GM23338 (cell line): ENCODE measurements around the gene TRIP10. TPM values are rescaled to one million over a fixed set of nuclear protein-coding genes. Genes with fewer than 3 reads are reported as not detected.

ENCODE experiments used
- ATAC-seq: fragments of 200-7000 bp; cut with Tn5 transposase; 3 replicates; pipeline ENCODE4 v1.9.1; 2020
- DNase-seq: peaks from one replicate; pipeline ENCODE4 v3.0.0-alpha.2; 2015; ENCODE audit warnings: low spot score
- H2AFZ ChIP-seq: fragments of 200-600 bp; sonication (generic); 2 replicates; pipeline ENCODE4 v1.8.0; 2016; ENCODE audit warnings: antibody characterized with exemption, mild to moderate bottlenecking, moderate library complexity
- H3F3A ChIP-seq: fragments of 200-600 bp; sonication (generic); replicated peaks from 2 replicates; pipeline ENCODE4 v1.8.0; 2017; ENCODE audit warnings: antibody characterized with exemption, mixed run types, low read depth
- H3K27ac ChIP-seq: fragments of 200-600 bp; sonication (generic); 2 replicates; pipeline ENCODE4 v1.6.1; 2016; ENCODE audit warnings: low read depth
- H3K27me3 ChIP-seq: fragments of 200-600 bp; sonication (generic); 2 replicates; pipeline ENCODE4 v1.8.0; 2016; ENCODE audit warnings: mild to moderate bottlenecking, mixed run types, moderate library complexity; ENCODE audit not compliant: insufficient read depth
- H3K36me3 ChIP-seq: fragments of 200-600 bp; sonication (generic); 2 replicates; pipeline ENCODE4 v1.8.0; 2016; ENCODE audit warnings: mild to moderate bottlenecking; ENCODE audit not compliant: insufficient read depth
- H3K4me1 ChIP-seq: fragments of 200-600 bp; sonication (generic); 2 replicates; pipeline ENCODE4 v1.8.0; 2016; ENCODE audit warnings: mild to moderate bottlenecking, moderate library complexity; ENCODE audit not compliant: insufficient read depth
- H3K4me2 ChIP-seq: fragments of 200-600 bp; sonication (generic); 2 replicates; pipeline ENCODE4 v1.7.1; 2017; ENCODE audit warnings: mixed run types
- H3K4me3 ChIP-seq: fragments of 200-600 bp; sonication (generic); 2 replicates; pipeline ENCODE4 v1.6.1; 2016; ENCODE audit warnings: mixed run types
- H3K79me2 ChIP-seq: fragments of 200-600 bp; sonication (generic); replicated peaks from 2 replicates; pipeline ENCODE4 v1.8.0; 2017; ENCODE audit warnings: mild to moderate bottlenecking; ENCODE audit not compliant: insufficient read depth
- H3K9me2 ChIP-seq: fragments of 200-600 bp; sonication (generic); 2 replicates; pipeline ENCODE4 v1.8.0; 2017; ENCODE audit not compliant: insufficient read depth
- H4K20me1 ChIP-seq: fragments of 200-600 bp; sonication (generic); replicated peaks from 2 replicates; pipeline ENCODE4 v1.8.0; 2017; ENCODE audit warnings: mild to moderate bottlenecking; ENCODE audit not compliant: insufficient read depth
- H3K27ac Mint-ChIP-seq: 2 replicates; pipeline ENCODE4 v1.8.0; 2020; ENCODE audit warnings: inconsistent platforms, mild to moderate bottlenecking, moderate library complexity, mixed read lengths
- H3K27me3 Mint-ChIP-seq: 3 replicates; pipeline ENCODE4 v1.8.0; 2022; ENCODE audit warnings: low read depth, mild to moderate bottlenecking, moderate library complexity, mixed read lengths, inconsistent platforms; ENCODE audit not compliant: insufficient read depth, poor library complexity
- H3K36me3 Mint-ChIP-seq: 3 replicates; pipeline ENCODE4 v1.8.0; 2021; ENCODE audit warnings: low read depth, mild to moderate bottlenecking, inconsistent platforms, moderate library complexity, mixed read lengths
- H3K4me1 Mint-ChIP-seq: 3 replicates; pipeline ENCODE4 v1.8.0; 2020; ENCODE audit warnings: mild to moderate bottlenecking, inconsistent platforms, mixed read lengths
- H3K4me3 Mint-ChIP-seq: 3 replicates; pipeline ENCODE4 v1.8.0; 2021; ENCODE audit warnings: moderate library complexity, mild to moderate bottlenecking, inconsistent platforms, mixed read lengths
- H3K9me3 Mint-ChIP-seq: 3 replicates; pipeline ENCODE4 v1.8.0; 2020; ENCODE audit warnings: moderate library complexity, mild to moderate bottlenecking, inconsistent platforms, mixed read lengths
- CREB1 ChIP-seq: fragments of 250-450 bp; sonication (Bioruptor Pico); IDR thresholded peaks from 2 replicates; pipeline ENCODE4 v1.5.0; 2020; ENCODE audit warnings: low read depth, mild to moderate bottlenecking, moderate library complexity
- CTCF ChIP-seq, 2 experiments: fragments of 200-600 bp in 1 of 2; sonication (generic) in 1 of 2; conservative IDR thresholded peaks; 2 replicates each; pipeline versions ENCODE4 v1.5.1 to v1.6.1; 2016 to 2017; ENCODE audit warnings: antibody characterized with exemption in 2 of 2, low read depth in 2 of 2, mild to moderate bottlenecking in 2 of 2, moderate library complexity in 1 of 2
- ETS1 ChIP-seq: IDR thresholded peaks from 2 replicates; pipeline ENCODE4 v1.6.1; 2016; ENCODE audit warnings: antibody characterized with exemption
- EZH2 ChIP-seq: fragments of 200-600 bp; sonication (generic); IDR thresholded peaks from one replicate; pipeline ENCODE4 v1.8.0; 2017; ENCODE audit warnings: antibody characterized with exemption, mild to moderate bottlenecking, low read depth; ENCODE audit not compliant: unreplicated experiment
- EZH2phosphoT487 ChIP-seq: fragments of 200-600 bp; sonication (generic); IDR thresholded peaks from one replicate; pipeline ENCODE4 v1.8.1; 2018; ENCODE audit warnings: antibody characterized with exemption; ENCODE audit not compliant: unreplicated experiment
- JUNB ChIP-seq: IDR thresholded peaks from one replicate; pipeline ENCODE4 v1.6.1; 2016; ENCODE audit warnings: antibody characterized with exemption; ENCODE audit not compliant: unreplicated experiment
- NANOG ChIP-seq: IDR thresholded peaks from 2 replicates; pipeline ENCODE4 v1.6.1; 2016; ENCODE audit warnings: antibody characterized with exemption, borderline replicate concordance
- POLR2AphosphoS5 ChIP-seq: IDR thresholded peaks from 2 replicates; pipeline ENCODE4 v1.6.1; 2016; ENCODE audit warnings: antibody characterized with exemption, low read depth
- REST ChIP-seq: IDR thresholded peaks from one replicate; pipeline ENCODE4 v1.6.1; 2018; ENCODE audit warnings: antibody characterized with exemption; ENCODE audit not compliant: unreplicated experiment
- STAT1 ChIP-seq: IDR thresholded peaks from one replicate; pipeline ENCODE4 v1.6.1; 2016; ENCODE audit warnings: antibody characterized with exemption; ENCODE audit not compliant: unreplicated experiment
- ZNF114 ChIP-seq: fragments of 250-450 bp; sonication (Bioruptor Pico); IDR thresholded peaks from 2 replicates; pipeline ENCODE4 v1.5.0; 2020; ENCODE audit warnings: mild to moderate bottlenecking, moderate library complexity
- ZNF331 ChIP-seq: fragments of 250-450 bp; sonication (Bioruptor Pico); IDR thresholded peaks from 2 replicates; pipeline ENCODE4 v1.5.0; 2020; ENCODE audit warnings: low read depth, mild to moderate bottlenecking, moderate library complexity
- ZNF462 ChIP-seq: fragments of 250-450 bp; sonication (Bioruptor Pico); IDR thresholded peaks from 2 replicates; pipeline ENCODE4 v1.5.0; 2020; ENCODE audit warnings: mild to moderate bottlenecking, moderate library complexity
- polyA plus RNA-seq: library from polyadenylated mRNA; unstranded; fragments of >200 nt; fragmentation: Nextera tagmentation; extraction: Ambion mirVana; gene quantifications from 2 replicates; pipeline ENCODE4 v1.2.1, GENCODE V29; 2016
- total RNA-seq: library from RNA; depleted of rRNA; stranded (reverse); fragments of >200 nt; shearing (Covaris generic); gene quantifications from 2 replicates; pipeline ENCODE4 v1.2.3, GENCODE V29; 2014

TRIP10 gene
- total and polyA plus RNA-seq, 2 experiments from 2014 or later = 56.8 to 68.5 TPM

- H3K9me2 ChIP-seq = no peaks in the 10 kb centered on the region
- no peak overlapping the region for H2AFZ ChIP-seq
- H4K20me1 ChIP-seq = no peaks in the 10 kb centered on the region
- no peak overlapping the region for H3K4me3 Mint-ChIP-seq
- H3K4me2 ChIP-seq = no peak overlapping the region
- no peak for DNase-seq
- TF ChIP-seq CREB1 (no peak), STAT1 (no peak), ZNF114 (CRISPR knock-in tag) (no peak), EZH2 (no peak), EZH2phosphoT487 (no peak), REST (no peak), ZNF331 (CRISPR knock-in tag) (no peak), POLR2AphosphoS5 (no peak), JUNB (no peak), ZNF462 (CRISPR knock-in tag) (no peak), CTCF (conservative IDR thresholded peaks at IDR 0.05; ENCODE audit: low read depth in 2 of 2) (no peak), NANOG (no peak), ETS1 (no peak)
- H3K27me3 Mint-ChIP-seq = peaks cover 8% of the 10 kb centered on the region
- H3K4me1 ChIP-seq = peaks cover 2% of the 10 kb centered on the region; the same call in 1 of the 2 replicates
- no peak overlapping the region for H3K27ac ChIP-seq
- ATAC-seq = no peak
- no peaks in the 10 kb centered on the region for H3K79me2 ChIP-seq
- no peaks in the 10 kb centered on the region for H3K36me3 ChIP-seq
- H3K4me3 ChIP-seq = no peak overlapping the region
- no peaks in the 10 kb centered on the region for H3F3A ChIP-seq
- H3K9me3 Mint-ChIP-seq = peaks cover 83% of the 10 kb centered on the region
- no peaks in the 10 kb centered on the region for H3K27me3 ChIP-seq
- H3K27ac Mint-ChIP-seq = no peak overlapping the region
- no peaks in the 10 kb centered on the region for H3K4me1 Mint-ChIP-seq
- peaks cover 31% of the 10 kb centered on the region for H3K36me3 Mint-ChIP-seq
These were observed 38.9 kb downstream of the TRIP10 start for GRCh38 chr19:6778386-6778785.
